GM18517 (cell line): Measurements from ENCODE around the gene NINJ2.
"Not testable (repeated sequence)": the region's sequence is repeated elsewhere in the genome, so short reads cannot be mapped to it uniquely, and the experiment has no call there.

ENCODE experiments used
- ATAC-seq: cut with Tn5 transposase; IDR thresholded peaks from one replicate; pipeline ENCODE4 v1.9.1; 2021; ENCODE audit warnings: mild to moderate bottlenecking, moderate library complexity; ENCODE audit not compliant: unreplicated experiment

Gene NINJ2

GRCh38 chr12:663293-663871 lies at the start of gene NINJ2:
Gene NINJ2, minus strand, starts transcription at chr12:663445. Its CDS starts 85 bp downstream, at chr12:663360.
- no peak for ATAC-seq

- ATAC-seq, result no peak
These were observed 49.1 kb upstream of the NINJ2 start for GRCh38 chr12:712172-712863.

GRCh38 chr12:709455-710020 lies 46.3 kb upstream of the NINJ2 start:
- no peak for ATAC-seq

GRCh38 chr12:708084-708483 lies 44.8 kb upstream of the NINJ2 start:
- not testable (repeated sequence) for ATAC-seq

GRCh38 chr12:704516-705242 lies 41.4 kb upstream of the NINJ2 start:
- no peak for ATAC-seq

GRCh38 chr12:701896-702539 lies 38.8 kb upstream of the NINJ2 start:
- no peak for ATAC-seq

GRCh38 chr12:700016-700415 lies 36.8 kb upstream of the NINJ2 start:
- ATAC-seq, result no peak

- not testable (repeated sequence) for ATAC-seq
These were observed 35.0 kb upstream of the NINJ2 start for GRCh38 chr12:698222-698621.

GRCh38 chr12:697481-697880 lies 34.2 kb upstream of the NINJ2 start:
- no peak for ATAC-seq

- ATAC-seq, result no peak
These were observed 31.7 kb upstream of the NINJ2 start for GRCh38 chr12:694734-695503.

GRCh38 chr12:693934-694533 lies 30.8 kb upstream of the NINJ2 start:
- ATAC-seq, result no peak

GRCh38 chr12:692274-692673 lies 29.0 kb upstream of the NINJ2 start:
- ATAC-seq, result no peak

- ATAC-seq, result no peak
These were observed 27.2 kb upstream of the NINJ2 start for GRCh38 chr12:690466-690865.

- ATAC-seq, result peak; percentile 73
These were observed 22.1 kb upstream of the NINJ2 start for GRCh38 chr12:685388-685787.

- ATAC-seq, result no peak
These were observed 21.2 kb upstream of the NINJ2 start for GRCh38 chr12:684416-684815.

- ATAC-seq, result no peak
These were observed 18.5 kb upstream of the NINJ2 start for GRCh38 chr12:681568-682256.

- no peak for ATAC-seq
These were observed 15.8 kb upstream of the NINJ2 start for GRCh38 chr12:678747-679712.

- no peak for ATAC-seq
These were observed 12.3 kb upstream of the NINJ2 start for GRCh38 chr12:675562-675961.
